Measurements from ENCODE around the gene LHX2.

The LHX2 gene

GRCh38 chr9:124032247-124032646 is 20.7 kb downstream of the LHX2 start:
- no peak for DNase-seq (ENCODE audit: low spot score)

GRCh38 chr9:124033348-124033747 is 21.8 kb downstream of the LHX2 start:
- DNase-seq (ENCODE audit: low spot score): no peak

- no peak for DNase-seq (ENCODE audit: low spot score)
Measured at GRCh38 chr9:124033967-124034366, 22.4 kb downstream of the LHX2 start.

GRCh38 chr9:124035001-124035650 is 23.6 kb downstream of the LHX2 start:
- no peak for DNase-seq (ENCODE audit: low spot score)

GRCh38 chr9:124036578-124036977 is 25.0 kb downstream of the LHX2 start:
- no peak for DNase-seq (ENCODE audit: low spot score)

GRCh38 chr9:124037790-124038189 is 26.2 kb downstream of the LHX2 start:
- no peak for DNase-seq (ENCODE audit: low spot score)

- DNase-seq (ENCODE audit: low spot score): no peak
Measured at GRCh38 chr9:124038239-124038638, 26.7 kb downstream of the LHX2 start.

GRCh38 chr9:124038790-124039633 is 27.4 kb downstream of the LHX2 start:
- no peak for DNase-seq (ENCODE audit: low spot score)

- peak; percentile 52 for DNase-seq (ENCODE audit: low spot score)
Measured at GRCh38 chr9:124040186-124040931, 28.8 kb downstream of the LHX2 start.

- DNase-seq (ENCODE audit: low spot score): peak; percentile 61
Measured at GRCh38 chr9:124040935-124041816, 29.6 kb downstream of the LHX2 start.

GRCh38 chr9:124041817-124042116 is 30.2 kb downstream of the LHX2 start:
- DNase-seq (ENCODE audit: low spot score): no peak

- DNase-seq (ENCODE audit: low spot score): no peak
Measured at GRCh38 chr9:124042201-124042721, 30.7 kb downstream of the LHX2 start.

- DNase-seq (ENCODE audit: low spot score): no peak
Measured at GRCh38 chr9:124044448-124044847, 32.9 kb downstream of the LHX2 start.

GRCh38 chr9:124045076-124045829 is 33.7 kb downstream of the LHX2 start:
- peak; percentile 68 for DNase-seq (ENCODE audit: low spot score)

GRCh38 chr9:124045830-124046177 is 34.2 kb downstream of the LHX2 start:
- DNase-seq (ENCODE audit: low spot score): no peak

GRCh38 chr9:124046189-124046588 is 34.6 kb downstream of the LHX2 start:
- no peak for DNase-seq (ENCODE audit: low spot score)

GRCh38 chr9:124047251-124047672 is 35.7 kb downstream of the LHX2 start:
- DNase-seq (ENCODE audit: low spot score): no peak

GRCh38 chr9:124050955-124051354 is 39.4 kb downstream of the LHX2 start:
- no peak for DNase-seq (ENCODE audit: low spot score)

GRCh38 chr9:124052401-124052800 is 40.8 kb downstream of the LHX2 start:
- DNase-seq (ENCODE audit: low spot score): no peak

GRCh38 chr9:124054582-124055227 is 43.1 kb downstream of the LHX2 start:
- peak; percentile 88 for DNase-seq (ENCODE audit: low spot score)
